ENCODE measurements around the gene NTN1. TPM values are rescaled to one million over a fixed set of nuclear protein-coding genes. Genes with fewer than 3 reads are reported as not detected.

The NTN1 gene
- total RNA-seq, 2 donors from 2014 or later = 17.0 to 40.4 TPM

DNA sequence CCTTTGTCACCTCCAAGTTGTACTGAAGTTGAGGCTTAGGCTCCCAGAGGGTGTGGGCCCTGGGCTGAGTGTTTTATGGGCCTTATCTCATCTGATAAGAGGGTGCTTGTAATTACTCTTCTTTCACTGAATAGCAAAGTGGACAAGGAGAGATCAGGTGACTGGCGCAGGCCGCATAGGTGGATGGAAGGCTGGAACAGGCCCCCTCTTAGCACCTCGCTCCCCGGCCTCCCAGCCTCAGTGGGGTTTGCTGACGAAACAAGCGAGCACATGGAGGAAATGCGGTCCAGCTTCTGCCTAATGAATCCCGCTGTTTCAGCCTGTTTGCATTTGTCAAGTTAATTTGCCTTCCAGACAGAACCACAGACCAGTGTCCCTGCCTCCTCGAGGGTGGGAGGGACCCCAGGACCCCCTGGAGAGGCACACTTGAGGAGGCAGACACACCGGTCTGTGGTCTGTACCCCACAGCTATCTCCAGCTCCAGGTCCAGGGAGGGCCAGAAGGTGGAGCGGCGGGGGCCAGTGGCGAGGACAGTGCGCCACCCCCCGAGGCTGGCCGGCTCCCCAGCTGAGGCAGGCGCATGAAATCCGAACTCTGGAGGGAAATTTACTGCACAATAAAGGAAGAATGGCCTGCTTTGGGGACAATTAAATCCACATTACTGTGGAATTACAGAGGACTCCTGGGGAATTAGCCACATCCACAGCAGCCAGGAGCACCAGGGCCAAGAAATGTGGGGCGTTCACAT lies 123.4 kb downstream of the NTN1 start:
- Mint-ChIP-seq H3K9me3 (no peaks in the 10 kb centered on the region), H3K36me3 (ENCODE audit: low read depth) (no peaks in the 10 kb centered on the region), H3K4me3 (no peak overlapping the region), H3K27me3 (ENCODE audit: insufficient read depth) (peaks cover 33% of the 10 kb centered on the region), H3K27ac (no peak overlapping the region), H3K4me1 (peaks cover 26% of the 10 kb centered on the region)
- H3K27ac ChIP-seq (ENCODE audit: low read depth, low read length) = no peak overlapping the region
- no peaks in the 10 kb centered on the region for H3K36me3 ChIP-seq (ENCODE audit: control insufficient read depth, insufficient read depth, low read length)
- H3K9ac ChIP-seq (ENCODE audit: extremely low read depth, low read length, poor library complexity, severe bottlenecking) = no peak overlapping the region
- H3K27me3 ChIP-seq (ENCODE audit: control insufficient read depth, insufficient read depth, low read length, poor library complexity, severe bottlenecking) = no peaks in the 10 kb centered on the region
- H3K4me1 ChIP-seq (ENCODE audit: control insufficient read depth, insufficient read depth, low read length) = peaks cover 26% of the 10 kb centered on the region
- DNase-seq = peak; percentile 53
- no peak overlapping the region for H3K4me3 ChIP-seq (ENCODE audit: low read length)
- WGBS, 2 experiments (ENCODE audit: insufficient coverage in 1 of 2, insufficient read length in 1 of 2) = 86 to 96% methylated on average over 11 to 19 of the region's 19 CpGs
- TF ChIP-seq, protein P1, sequence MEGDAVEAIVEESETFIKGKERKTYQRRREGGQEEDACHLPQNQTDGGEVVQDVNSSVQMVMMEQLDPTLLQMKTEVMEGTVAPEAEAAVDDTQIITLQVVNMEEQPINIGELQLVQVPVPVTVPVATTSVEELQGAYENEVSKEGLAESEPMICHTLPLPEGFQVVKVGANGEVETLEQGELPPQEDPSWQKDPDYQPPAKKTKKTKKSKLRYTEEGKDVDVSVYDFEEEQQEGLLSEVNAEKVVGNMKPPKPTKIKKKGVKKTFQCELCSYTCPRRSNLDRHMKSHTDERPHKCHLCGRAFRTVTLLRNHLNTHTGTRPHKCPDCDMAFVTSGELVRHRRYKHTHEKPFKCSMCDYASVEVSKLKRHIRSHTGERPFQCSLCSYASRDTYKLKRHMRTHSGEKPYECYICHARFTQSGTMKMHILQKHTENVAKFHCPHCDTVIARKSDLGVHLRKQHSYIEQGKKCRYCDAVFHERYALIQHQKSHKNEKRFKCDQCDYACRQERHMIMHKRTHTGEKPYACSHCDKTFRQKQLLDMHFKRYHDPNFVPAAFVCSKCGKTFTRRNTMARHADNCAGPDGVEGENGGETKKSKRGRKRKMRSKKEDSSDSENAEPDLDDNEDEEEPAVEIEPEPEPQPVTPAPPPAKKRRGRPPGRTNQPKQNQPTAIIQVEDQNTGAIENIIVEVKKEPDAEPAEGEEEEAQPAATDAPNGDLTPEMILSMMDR (conservative IDR thresholded peaks at IDR 0.05) = no peak
- no peaks in the 10 kb centered on the region for H3K9me3 ChIP-seq (ENCODE audit: control insufficient read depth, low read length)

DNA sequence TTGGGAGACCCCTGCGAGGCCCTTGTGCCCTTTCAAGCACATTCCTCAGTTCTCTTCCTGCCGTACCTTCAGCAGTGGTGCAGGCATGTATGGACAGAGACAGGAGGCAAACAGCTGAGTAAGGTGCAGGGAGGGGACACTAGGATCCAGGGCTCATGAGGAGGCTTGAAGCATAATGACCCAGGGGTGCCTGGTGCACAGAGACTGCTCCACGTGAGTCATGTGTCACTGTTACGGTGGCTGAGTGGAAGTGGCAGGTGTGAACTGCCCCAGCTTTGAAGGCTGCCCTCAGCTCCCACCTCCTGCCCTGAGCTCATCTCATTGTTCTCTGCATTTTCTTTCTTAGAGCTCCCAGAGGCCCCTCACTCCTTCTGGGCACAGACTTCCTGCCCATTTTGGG lies 124.8 kb downstream of the NTN1 start:
- no peak overlapping the region for H3K9ac ChIP-seq (ENCODE audit: extremely low read depth, low read length, poor library complexity, severe bottlenecking)
- no peaks in the 10 kb centered on the region for H3K9me3 ChIP-seq (ENCODE audit: control insufficient read depth, low read length)
- H3K4me3 ChIP-seq (ENCODE audit: low read length) = no peak overlapping the region
- H3K4me1 Mint-ChIP-seq = peaks cover 34% of the 10 kb centered on the region
- H3K4me3 Mint-ChIP-seq = no peak overlapping the region
- H3K27me3 ChIP-seq (ENCODE audit: control insufficient read depth, insufficient read depth, low read length, poor library complexity, severe bottlenecking) = no peaks in the 10 kb centered on the region
- H3K4me1 ChIP-seq (ENCODE audit: control insufficient read depth, insufficient read depth, low read length) = peaks cover 35% of the 10 kb centered on the region
- H3K27ac ChIP-seq (ENCODE audit: low read depth, low read length) = no peak overlapping the region
- DNase-seq = no peak
- TF ChIP-seq, protein P1 (conservative IDR thresholded peaks at IDR 0.05) = no peak
- no peaks in the 10 kb centered on the region for H3K36me3 ChIP-seq (ENCODE audit: control insufficient read depth, insufficient read depth, low read length)
- H3K27ac Mint-ChIP-seq = no peak overlapping the region
- no peaks in the 10 kb centered on the region for H3K36me3 Mint-ChIP-seq (ENCODE audit: low read depth)
- peaks cover 37% of the 10 kb centered on the region for H3K27me3 Mint-ChIP-seq (ENCODE audit: insufficient read depth)
- no peaks in the 10 kb centered on the region for H3K9me3 Mint-ChIP-seq
- WGBS, 2 experiments (ENCODE audit: insufficient coverage in 1 of 2, insufficient read length in 1 of 2) = 90 to 93% methylated on average over 3 to 4 of the region's 4 CpGs

DNA sequence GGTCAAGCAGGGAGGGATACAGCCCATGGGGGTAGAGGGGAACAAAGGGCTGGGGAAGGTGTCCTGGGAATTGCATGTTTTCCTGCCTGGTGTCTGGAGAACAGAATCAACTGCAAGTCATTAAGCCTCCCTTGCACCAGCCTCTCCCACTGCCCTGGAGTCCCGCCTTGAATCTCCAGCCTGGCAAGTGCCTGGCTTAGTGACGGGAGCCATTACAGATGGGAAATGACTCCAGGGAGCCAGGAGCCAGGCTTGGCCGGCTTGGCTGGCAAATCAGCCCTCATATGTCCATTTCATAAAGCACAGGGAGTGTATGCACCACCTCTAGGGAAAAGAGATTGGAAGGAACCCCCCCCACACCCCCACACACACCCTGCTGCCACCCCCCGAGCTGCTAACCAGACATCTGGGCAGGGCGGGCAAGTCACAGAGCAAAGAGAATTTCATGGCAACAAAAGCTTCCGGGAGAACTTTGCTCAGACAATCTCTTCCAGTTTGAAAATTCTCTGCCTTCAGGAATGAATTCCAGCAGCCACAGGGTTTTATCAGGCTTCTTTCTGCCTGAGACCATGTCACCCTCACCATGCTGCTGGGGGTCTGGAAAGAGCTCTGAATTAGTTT lies 127.7 kb downstream of the NTN1 start:
- peaks cover 8% of the 10 kb centered on the region for H3K36me3 ChIP-seq (ENCODE audit: control insufficient read depth, insufficient read depth, low read length)
- H3K4me1 ChIP-seq (ENCODE audit: control insufficient read depth, insufficient read depth, low read length) = peaks cover 39% of the 10 kb centered on the region
- peak overlapping the region; percentile 39 for H3K27ac Mint-ChIP-seq
- peak; percentile 52 for DNase-seq
- peaks cover 8% of the 10 kb centered on the region for H3K36me3 Mint-ChIP-seq (ENCODE audit: low read depth)
- TF ChIP-seq, protein P1 (conservative IDR thresholded peaks at IDR 0.05) = no peak
- peaks cover 9% of the 10 kb centered on the region for H3K9me3 Mint-ChIP-seq
- no peak overlapping the region for H3K4me3 Mint-ChIP-seq
- no peak overlapping the region for H3K27ac ChIP-seq (ENCODE audit: low read depth, low read length)
- H3K9ac ChIP-seq (ENCODE audit: extremely low read depth, low read length, poor library complexity, severe bottlenecking) = no peak overlapping the region
- peaks cover 56% of the 10 kb centered on the region for H3K4me1 Mint-ChIP-seq
- peaks cover 62% of the 10 kb centered on the region for H3K27me3 Mint-ChIP-seq (ENCODE audit: insufficient read depth)
- no peak overlapping the region for H3K4me3 ChIP-seq (ENCODE audit: low read length)
- no peaks in the 10 kb centered on the region for H3K27me3 ChIP-seq (ENCODE audit: control insufficient read depth, insufficient read depth, low read length, poor library complexity, severe bottlenecking)
- H3K9me3 ChIP-seq (ENCODE audit: control insufficient read depth, low read length) = peaks cover 6% of the 10 kb centered on the region
- 71 to 83% methylated on average over 1 to 6 of the region's 6 CpGs for WGBS, 2 experiments (ENCODE audit: insufficient coverage in 1 of 2, insufficient read length in 1 of 2)
